Subcutaneous abdominal adipose tissue (tissue), 5 donors: Measurements from ENCODE around the gene UBXN2A.

Experiments used
- H3K27ac ChIP-seq: one replicate; pipeline ENCODE4 v1.7.0; 2013; ENCODE audit warnings: low read depth, mild to moderate bottlenecking, inconsistent platforms, low read length, moderate library complexity
- H3K27me3 ChIP-seq, 5 donors: one replicate each; pipeline ENCODE4 v1.7.0; 2013; ENCODE audit warnings: low read length in 5 of 5, inconsistent platforms in 1 of 5; ENCODE audit not compliant: control insufficient read depth in 5 of 5, insufficient read depth in 4 of 5
- H3K36me3 ChIP-seq, 5 donors: one replicate each; pipeline ENCODE4 v1.7.0; 2013; ENCODE audit warnings: low read length in 5 of 5; ENCODE audit not compliant: control insufficient read depth in 5 of 5, insufficient read depth in 5 of 5
- H3K4me1 ChIP-seq, 5 donors: one replicate each; pipeline ENCODE4 v1.7.0; 2013; ENCODE audit warnings: low read length in 5 of 5, mild to moderate bottlenecking in 3 of 5, moderate library complexity in 1 of 5; ENCODE audit not compliant: control insufficient read depth in 5 of 5, insufficient read depth in 5 of 5
- H3K4me3 ChIP-seq, 5 donors: one replicate each; pipeline ENCODE4 v1.7.0; 2013; ENCODE audit warnings: low read length in 5 of 5, low read depth in 1 of 5
- H3K9ac ChIP-seq, 5 donors: one replicate each; pipeline ENCODE4 v1.7.0; 2013; ENCODE audit warnings: low read length in 5 of 5, mild to moderate bottlenecking in 4 of 5, moderate library complexity in 3 of 5
- H3K9me3 ChIP-seq, 5 donors: one replicate each; pipeline ENCODE4 v1.7.0; 2013; ENCODE audit warnings: low read length in 5 of 5; ENCODE audit not compliant: control insufficient read depth in 5 of 5
- donor health status: healthy.
- donor health status: healthy.
- donor health status: healthy.
- donor health status: healthy.
- donor health status: healthy.

The UBXN2A gene

GRCh38 chr2:23976883-23977282 lies 36.6 kb downstream of the UBXN2A start:
- Histone ChIP-seq H3K36me3 (peaks cover 4 to 35% (median 17%) of the 10 kb centered on the region in 5 donors), H3K27me3 (no peaks in the 10 kb centered on the region), H3K27ac (no peak overlapping the region), H3K9ac (no peak overlapping the region), H3K4me3 (no peak overlapping the region), H3K9me3 (no peaks in the 10 kb centered on the region), H3K4me1 (no peaks in the 10 kb centered on the region)

DNA sequence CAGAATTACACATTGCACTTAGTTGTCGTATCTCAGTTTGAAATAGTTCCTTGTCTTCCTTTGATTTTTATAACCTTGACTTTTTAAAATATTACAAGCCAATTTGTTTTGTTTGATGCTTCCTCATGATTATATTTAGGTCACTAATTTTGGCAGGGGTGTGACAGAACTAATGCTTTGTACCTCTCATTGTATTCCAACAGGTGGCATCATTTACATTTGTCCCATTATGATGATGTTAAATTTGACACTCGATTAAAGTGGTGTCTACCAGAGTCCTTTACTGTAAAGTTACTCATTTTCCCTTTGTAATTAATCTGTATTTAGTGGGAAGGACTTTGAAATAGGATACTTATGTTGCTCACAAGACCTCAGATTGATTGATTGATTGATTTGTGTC lies 48.1 kb downstream of the UBXN2A start:
- no peak overlapping the region for H3K9ac ChIP-seq
- H3K4me1 ChIP-seq, result no peaks in the 10 kb centered on the region
- peaks cover 7 to 23% (median 12%) of the 10 kb centered on the region in 5 donors for H3K36me3 ChIP-seq
- H3K4me3 ChIP-seq, result no peak overlapping the region
- no peaks in the 10 kb centered on the region for H3K27me3 ChIP-seq
- H3K9me3 ChIP-seq, result no peaks in the 10 kb centered on the region
- H3K27ac ChIP-seq, result no peak overlapping the region

- no peaks in the 10 kb centered on the region for H3K27me3 ChIP-seq
- no peak overlapping the region for H3K9ac ChIP-seq
- H3K27ac ChIP-seq, result no peak overlapping the region
- H3K4me3 ChIP-seq, result no peak overlapping the region
- peaks cover 2 to 7% (median 4%) of the 10 kb centered on the region in 5 donors for H3K36me3 ChIP-seq
- no peaks in the 10 kb centered on the region for H3K9me3 ChIP-seq
- no peaks in the 10 kb centered on the region for H3K4me1 ChIP-seq
Measured at GRCh38 chr2:23992931-23993330, 52.7 kb downstream of the UBXN2A start.

DNA sequence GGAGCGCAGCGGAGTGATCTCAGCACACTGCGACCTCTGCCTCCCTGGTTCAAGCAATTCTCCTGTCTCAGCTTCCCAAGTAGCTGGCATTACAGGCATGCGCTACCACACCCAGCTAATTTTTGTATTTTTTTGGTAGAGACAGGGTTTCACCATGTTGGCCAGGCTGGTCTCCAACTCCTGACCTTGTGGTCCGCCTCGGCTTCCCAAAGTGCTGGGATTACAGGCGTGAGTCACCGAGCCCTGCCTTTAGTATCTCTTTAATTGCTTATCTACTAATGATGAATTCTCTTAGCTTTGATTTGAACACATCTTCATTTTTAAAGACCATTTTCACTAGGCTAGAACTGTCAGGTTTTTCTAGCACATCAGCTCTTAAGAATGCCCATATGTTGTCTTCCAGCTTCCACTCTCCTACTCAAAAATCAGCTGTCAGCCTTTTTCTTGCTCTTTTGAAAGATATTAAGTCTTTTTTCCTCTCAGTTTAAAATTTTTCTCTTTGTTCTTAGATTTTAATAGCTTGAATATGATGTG lies 53.5 kb downstream of the UBXN2A start:
- Histone ChIP-seq H3K36me3 (peaks cover 0 to 12% (median 3%) of the 10 kb centered on the region in 5 donors), H3K27ac (no peak overlapping the region), H3K4me1 (no peaks in the 10 kb centered on the region), H3K27me3 (no peaks in the 10 kb centered on the region), H3K4me3 (no peak overlapping the region), H3K9me3 (no peaks in the 10 kb centered on the region), H3K9ac (no peak overlapping the region)

- Histone ChIP-seq H3K9me3 (no peaks in the 10 kb centered on the region), H3K9ac (no peak overlapping the region), H3K4me3 (no peak overlapping the region), H3K4me1 (no peaks in the 10 kb centered on the region), H3K27me3 (no peaks in the 10 kb centered on the region), H3K36me3 (peaks cover 0 to 14% (median 3%) of the 10 kb centered on the region in 5 donors), H3K27ac (no peak overlapping the region)
Measured at GRCh38 chr2:23994567-23994966, 54.3 kb downstream of the UBXN2A start.

GRCh38 chr2:24007693-24008092 lies 67.4 kb downstream of the UBXN2A start:
- Histone ChIP-seq H3K36me3 (peaks cover 0 to 4% (median 0%) of the 10 kb centered on the region in 5 donors), H3K9me3 (no peaks in the 10 kb centered on the region), H3K27ac (no peak overlapping the region), H3K4me3 (no peak overlapping the region), H3K4me1 (peaks cover 0 to 19% (median 15%) of the 10 kb centered on the region in 5 donors), H3K9ac (no peak overlapping the region), H3K27me3 (peaks cover 18 to 27% (median 24%) of the 10 kb centered on the region in 5 donors)

- Histone ChIP-seq H3K36me3 (no peaks in the 10 kb centered on the region), H3K4me3 (peak overlapping the region in 1 of 5 donors; percentile 13), H3K9ac (no peak overlapping the region), H3K4me1 (peaks cover 0 to 19% (median 15%) of the 10 kb centered on the region in 5 donors), H3K27me3 (peaks cover 18 to 33% (median 24%) of the 10 kb centered on the region in 5 donors), H3K9me3 (no peaks in the 10 kb centered on the region), H3K27ac (no peak overlapping the region)
Measured at GRCh38 chr2:24008672-24009366, 68.6 kb downstream of the UBXN2A start.

- H3K9me3 ChIP-seq, result no peaks in the 10 kb centered on the region
- H3K27ac ChIP-seq, result no peak overlapping the region
- H3K36me3 ChIP-seq, result no peaks in the 10 kb centered on the region
- H3K4me3 ChIP-seq, result peak overlapping the region; percentile 13 to 59 (median 42)
- peaks cover 0 to 19% (median 15%) of the 10 kb centered on the region in 5 donors for H3K4me1 ChIP-seq
- peak overlapping the region in 1 of 5 donors; percentile 7 for H3K9ac ChIP-seq
- peaks cover 18 to 33% (median 24%) of the 10 kb centered on the region in 5 donors for H3K27me3 ChIP-seq
Measured at GRCh38 chr2:24009367-24009679, 69.1 kb downstream of the UBXN2A start.

DNA sequence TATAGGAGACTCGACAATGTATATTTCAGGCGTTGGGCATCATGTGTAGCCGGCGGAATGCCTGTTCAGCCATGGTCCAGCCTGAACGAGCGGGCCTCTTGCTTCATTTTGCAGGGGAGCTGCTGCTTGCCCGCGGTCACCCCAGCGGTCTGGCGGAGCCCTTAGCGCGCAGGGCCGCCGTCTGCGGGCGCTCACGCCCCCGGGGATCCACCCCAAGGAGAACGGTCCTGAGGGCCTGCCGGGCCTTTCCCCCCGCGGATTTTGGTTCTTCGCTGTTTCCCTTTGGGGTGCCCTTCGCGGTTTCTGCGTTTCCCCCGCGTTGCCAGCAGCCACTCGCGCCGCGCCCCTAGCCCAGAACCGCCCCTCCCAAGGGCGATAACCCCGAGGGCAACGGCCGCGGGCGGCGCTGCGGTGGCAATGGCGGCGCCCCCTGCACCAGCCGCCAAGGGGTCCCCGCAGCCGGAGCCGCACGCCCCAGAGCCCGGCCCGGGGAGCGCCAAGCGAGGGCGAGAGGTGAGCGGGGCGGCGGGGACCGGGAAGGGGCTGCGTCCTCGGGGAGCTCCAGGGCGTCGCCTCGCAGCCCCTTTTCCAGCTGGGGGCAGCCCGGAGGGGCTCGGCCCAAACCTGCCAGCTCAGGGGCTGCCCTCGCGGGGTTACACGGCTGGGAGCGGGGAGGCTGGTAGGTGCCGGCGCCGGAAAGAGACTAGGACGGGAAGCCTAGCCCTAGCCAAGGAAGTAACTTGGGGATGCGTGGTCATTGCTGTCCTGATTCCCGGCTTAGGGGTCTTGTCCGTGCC lies 69.6 kb downstream of the UBXN2A start, which contains the start of gene MFSD2B:
TSS of gene MFSD2B (plus strand) at position 406 of the 797 bp plus-strand sequence. CDS start at position 418, 12 bp downstream.
- peak within 1 kb of the TSS; percentile 13 to 59 (median 42) for H3K4me3 ChIP-seq
- H3K4me1 ChIP-seq, result peaks cover 0 to 19% (median 15%) of the 10 kb centered on the region in 5 donors
- peaks cover 18 to 33% (median 24%) of the 10 kb centered on the region in 5 donors for H3K27me3 ChIP-seq
- H3K9me3 ChIP-seq, result no peaks in the 10 kb centered on the region
- peak within 1 kb of the TSS in 2 of 5 donors; percentile 39 to 68 for H3K9ac ChIP-seq
- no peak within 1 kb of the TSS for H3K27ac ChIP-seq
- no peaks in the 10 kb centered on the region for H3K36me3 ChIP-seq
